Gastroesophageal sphincter (tissue), 3 donors: ENCODE results near the gene TMEM125.

Experiments
- EP300 ChIP-seq: sonication (generic); formaldehyde crosslinking; IDR thresholded peaks from one replicate; pipeline ENCODE4 v1.6.1; 2017; ENCODE audit warnings: antibody characterized with exemption, mild to moderate bottlenecking
- TF ChIP-seq, protein P1 (sequence below), 4 experiments: fragments of 200-600 bp in 2 of 4; fragments of 450-650 bp in 2 of 4; sonication (generic) in 1 of 4; IDR thresholded peaks; one replicate each; pipeline ENCODE4 v1.5.1; 2017 to 2019; ENCODE audit warnings: antibody characterized with exemption in 4 of 4, mild to moderate bottlenecking in 2 of 4, moderate library complexity in 2 of 4

DNA sequence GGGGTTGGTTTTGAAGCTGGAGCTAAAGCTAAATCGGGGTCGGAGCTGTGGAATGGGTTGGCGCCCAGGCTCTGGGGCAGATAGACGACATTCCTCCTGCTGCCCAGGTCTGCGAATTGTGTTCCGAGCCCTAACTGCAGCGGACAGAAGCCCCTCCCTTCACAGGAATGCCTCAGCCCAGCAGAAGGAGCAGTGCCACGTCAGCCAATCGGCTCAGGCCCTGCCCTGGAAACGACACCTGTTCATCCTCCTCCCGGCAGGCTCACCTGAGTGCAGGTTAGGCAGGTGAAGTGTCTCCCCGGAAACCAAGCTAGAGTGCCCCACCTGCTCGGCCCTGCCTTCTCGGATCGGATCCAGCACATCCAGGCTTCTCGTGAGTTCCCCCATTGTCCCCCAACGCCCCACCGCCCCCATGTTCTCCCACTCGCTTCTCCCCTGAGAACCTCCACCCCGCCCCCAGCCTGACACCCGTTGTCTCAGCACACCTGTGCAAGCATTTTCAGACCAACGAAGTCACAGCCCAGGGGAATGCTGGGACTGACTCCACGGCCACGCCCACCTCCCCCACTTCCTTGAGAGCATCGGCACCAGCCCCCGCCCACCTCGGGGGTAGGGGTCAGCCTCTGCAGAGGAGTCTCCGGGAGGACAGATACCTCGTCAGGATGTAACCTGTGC is 775 bp downstream of the TMEM125 start:
- TF ChIP-seq, protein P1, sequence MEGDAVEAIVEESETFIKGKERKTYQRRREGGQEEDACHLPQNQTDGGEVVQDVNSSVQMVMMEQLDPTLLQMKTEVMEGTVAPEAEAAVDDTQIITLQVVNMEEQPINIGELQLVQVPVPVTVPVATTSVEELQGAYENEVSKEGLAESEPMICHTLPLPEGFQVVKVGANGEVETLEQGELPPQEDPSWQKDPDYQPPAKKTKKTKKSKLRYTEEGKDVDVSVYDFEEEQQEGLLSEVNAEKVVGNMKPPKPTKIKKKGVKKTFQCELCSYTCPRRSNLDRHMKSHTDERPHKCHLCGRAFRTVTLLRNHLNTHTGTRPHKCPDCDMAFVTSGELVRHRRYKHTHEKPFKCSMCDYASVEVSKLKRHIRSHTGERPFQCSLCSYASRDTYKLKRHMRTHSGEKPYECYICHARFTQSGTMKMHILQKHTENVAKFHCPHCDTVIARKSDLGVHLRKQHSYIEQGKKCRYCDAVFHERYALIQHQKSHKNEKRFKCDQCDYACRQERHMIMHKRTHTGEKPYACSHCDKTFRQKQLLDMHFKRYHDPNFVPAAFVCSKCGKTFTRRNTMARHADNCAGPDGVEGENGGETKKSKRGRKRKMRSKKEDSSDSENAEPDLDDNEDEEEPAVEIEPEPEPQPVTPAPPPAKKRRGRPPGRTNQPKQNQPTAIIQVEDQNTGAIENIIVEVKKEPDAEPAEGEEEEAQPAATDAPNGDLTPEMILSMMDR (IDR thresholded peaks at IDR 0.05): no peak
- TF ChIP-seq EP300: no peak
